Activated CD4-positive, alpha-beta T cell treated with anti-CD3 and anti-CD28 coated beads, Interleukin-2, Interleukin-4, amounts not matched to agents 100 ng/mL and 50 ng/mL, durations not matched to agents 16 hours and 8 hours (primary cell): ENCODE data around the gene ITLN2.
"Not testable (repeated sequence)": the region's sequence is repeated elsewhere in the genome, so short reads cannot be mapped to it uniquely, and the experiment has no call there.

Source experiments
- DNase-seq: peaks from one replicate; pipeline ENCODE4 v3.0.0-alpha.2; 2020; ENCODE audit warnings: low spot score

ITLN2 gene

DNA sequence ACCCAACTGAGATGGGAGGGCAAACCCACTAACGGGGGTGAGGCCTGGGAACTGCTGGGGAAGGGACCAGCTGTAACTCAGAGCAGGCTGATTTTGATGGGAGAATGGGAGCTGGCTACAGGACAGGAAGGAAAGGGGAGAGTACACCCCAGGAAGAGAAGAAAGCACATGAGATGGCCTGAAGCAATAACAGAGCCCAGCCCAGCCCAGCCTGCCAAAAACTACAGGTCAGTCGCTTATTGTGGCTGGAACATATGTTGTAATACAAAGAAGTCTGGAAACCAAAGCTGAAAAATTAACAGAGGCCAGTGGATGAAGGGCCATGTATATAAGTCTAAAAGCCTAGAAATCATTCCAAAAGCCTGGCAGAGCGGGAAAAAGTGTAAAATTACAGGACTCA lies 1.6 kb downstream of the ITLN2 start:
- DNase-seq: no peak

DNA sequence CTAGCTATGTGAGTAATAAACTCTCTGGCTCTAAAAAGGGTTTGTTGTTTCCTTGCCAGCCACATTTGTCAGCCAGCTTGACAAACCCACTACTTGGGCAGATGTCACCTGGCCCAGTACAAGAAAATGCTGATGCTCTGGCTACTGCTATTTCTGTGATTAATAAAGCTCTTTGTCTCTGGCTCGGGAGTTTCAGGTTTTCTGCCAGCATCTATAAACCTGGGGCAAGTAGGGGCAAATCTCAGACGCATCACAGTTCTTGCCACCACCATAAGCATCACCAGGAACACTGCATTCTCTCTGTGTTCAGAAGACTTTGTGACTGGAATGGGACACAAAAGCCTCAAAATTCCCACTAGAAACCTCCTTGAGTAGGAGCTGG lies 2.5 kb downstream of the ITLN2 start:
- DNase-seq: no peak

DNA sequence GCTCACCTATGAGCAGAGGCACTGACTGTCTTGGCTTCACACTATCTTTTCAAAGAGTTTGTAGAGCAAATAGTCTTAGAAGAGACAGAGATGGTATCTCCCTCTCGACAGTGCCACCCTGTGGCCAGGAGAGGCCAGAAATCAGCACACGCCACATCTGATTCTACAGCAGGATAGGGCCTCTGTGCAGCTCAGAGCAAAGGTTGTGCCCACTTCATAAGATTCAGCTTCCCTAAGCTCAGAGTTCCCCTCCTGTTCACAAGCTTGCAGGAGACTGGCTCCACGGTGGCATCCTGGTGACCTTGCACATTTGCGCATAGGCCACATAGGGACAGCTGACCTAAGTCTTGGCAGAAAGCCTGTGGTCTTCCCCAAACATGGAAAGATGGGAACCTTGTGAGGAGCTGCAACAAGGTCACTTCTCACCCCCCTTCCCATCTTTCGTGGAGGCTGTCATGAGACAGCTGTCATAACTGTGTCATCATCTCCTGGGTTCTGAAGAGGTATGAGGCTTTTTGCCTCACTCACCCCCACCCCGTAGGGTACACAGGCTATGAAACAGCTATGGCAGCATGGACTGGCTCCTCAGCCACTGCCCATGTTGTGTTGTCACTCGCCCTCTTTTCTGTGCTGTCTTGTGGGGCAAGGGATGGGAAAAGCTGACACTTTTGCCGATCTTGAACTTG lies 3.0 kb downstream of the ITLN2 start:
- DNase-seq: peak; percentile 67

DNA sequence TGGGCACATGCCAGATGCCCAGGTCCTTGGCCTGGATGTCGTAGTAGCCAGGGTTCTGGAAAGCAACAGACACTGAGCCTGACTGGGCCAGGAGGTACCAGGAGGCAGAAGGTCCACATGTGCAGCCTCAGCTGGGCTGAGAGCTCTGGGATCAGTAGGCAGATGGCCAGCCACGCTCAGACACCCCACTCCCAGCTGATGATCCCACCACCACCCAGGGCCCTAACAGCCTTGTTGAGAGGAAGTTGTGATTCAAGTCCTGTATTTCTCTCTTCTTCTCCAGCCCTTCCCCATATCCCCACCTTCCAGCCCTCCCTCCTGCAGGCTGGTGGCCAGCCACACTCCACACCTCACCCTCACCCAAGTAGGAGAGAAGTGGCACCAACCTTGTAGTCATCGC lies 4.0 kb downstream of the ITLN2 start:
- DNase-seq: no peak

DNA sequence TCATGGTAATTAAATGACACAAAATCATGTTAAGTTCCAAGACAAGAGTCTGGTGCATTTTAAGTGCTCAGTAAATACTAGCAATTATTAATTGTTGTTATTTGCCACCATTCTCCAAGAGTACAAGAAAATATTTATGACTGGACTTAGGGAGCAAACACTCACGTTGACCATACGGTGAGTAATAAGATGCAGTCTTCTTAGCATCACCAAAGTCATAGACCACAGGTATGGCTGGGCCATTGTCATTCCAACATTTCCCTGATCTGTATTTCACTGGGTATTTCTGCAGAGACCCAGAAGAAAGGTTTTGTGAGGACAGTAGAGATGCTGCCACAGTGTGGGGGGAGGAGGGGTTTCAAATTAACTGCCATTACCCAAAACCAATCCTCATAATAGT lies 4.7 kb downstream of the ITLN2 start:
- DNase-seq: no peak

DNA sequence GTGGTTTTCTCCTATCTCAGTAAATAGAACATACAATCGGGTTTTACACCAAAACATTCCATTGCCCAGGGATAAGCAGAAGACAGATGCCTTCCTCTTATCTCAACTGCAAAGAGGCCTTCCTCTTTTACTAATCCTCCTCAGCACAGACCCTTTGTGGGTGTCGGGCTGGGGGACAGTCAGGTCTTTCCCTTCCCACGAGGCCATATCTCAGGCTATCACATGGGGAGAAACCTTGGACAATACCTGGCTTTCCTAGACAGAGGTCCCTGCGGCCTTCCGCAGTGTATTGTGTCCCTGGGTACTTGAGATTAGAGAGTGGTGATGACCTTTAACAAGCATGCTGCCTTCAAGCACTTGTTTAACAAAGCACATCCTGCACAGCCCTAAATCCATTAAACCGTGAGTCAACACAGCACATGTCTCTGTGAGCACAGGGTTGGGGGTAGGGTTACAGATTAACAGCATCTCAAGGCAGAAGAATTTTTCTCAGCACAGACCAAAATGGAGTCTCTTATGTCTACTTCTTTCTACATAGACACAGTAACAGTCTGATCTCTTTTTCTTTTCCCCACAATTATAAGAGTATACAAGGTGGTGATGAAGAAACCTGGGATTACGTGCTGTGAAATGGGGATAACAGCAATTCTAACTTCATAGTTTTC lies 5.3 kb downstream of the ITLN2 start:
- not testable (repeated sequence) for DNase-seq

DNA sequence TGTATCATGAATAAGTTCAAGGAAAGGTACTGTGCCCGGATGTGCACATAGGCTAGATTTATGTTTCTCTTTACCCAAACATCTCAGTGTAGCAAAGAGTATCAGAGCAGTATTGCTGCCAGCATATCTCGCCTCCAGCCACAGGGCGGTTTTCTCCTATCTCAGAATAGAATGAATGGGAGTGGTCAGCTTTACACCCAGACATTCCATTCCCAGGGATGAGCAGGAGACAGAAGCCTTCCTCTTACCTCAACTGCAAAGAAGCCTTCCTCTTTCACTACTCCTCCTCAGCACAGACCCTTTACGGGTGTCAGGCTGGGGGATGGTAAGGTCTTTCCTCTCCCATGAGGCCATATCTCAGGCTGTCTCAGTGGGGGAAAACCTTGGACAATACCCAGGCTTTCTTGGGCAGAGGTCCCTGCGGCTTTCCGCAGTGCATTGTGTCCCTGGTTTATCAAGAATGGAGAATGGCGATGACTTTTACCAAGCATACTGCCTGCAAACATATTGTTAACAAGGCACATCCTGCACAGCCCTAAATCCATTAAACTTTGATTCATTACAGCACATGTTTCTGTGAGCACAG lies 7.3 kb downstream of the ITLN2 start:
- DNase-seq: not testable (repeated sequence)

DNA sequence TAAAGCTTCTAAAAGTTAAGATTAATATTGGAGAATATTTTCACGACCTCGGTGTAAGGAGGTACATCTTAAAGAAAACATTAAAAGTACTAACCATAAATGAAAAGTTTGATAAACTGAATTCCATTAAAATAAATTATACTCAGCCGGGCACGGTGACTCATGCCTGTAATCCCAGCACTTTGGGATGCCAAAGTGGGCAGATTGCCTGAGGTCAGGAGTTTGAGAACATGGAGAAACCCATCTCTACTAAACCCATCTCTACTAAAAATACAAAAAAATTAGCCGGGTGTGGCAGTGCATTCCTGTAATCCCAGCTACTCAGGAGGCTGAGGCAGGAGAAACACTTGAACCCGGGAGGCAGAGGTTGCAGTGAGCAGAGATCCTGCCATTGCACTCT lies 8.7 kb downstream of the ITLN2 start:
- DNase-seq: not testable (repeated sequence)

DNA sequence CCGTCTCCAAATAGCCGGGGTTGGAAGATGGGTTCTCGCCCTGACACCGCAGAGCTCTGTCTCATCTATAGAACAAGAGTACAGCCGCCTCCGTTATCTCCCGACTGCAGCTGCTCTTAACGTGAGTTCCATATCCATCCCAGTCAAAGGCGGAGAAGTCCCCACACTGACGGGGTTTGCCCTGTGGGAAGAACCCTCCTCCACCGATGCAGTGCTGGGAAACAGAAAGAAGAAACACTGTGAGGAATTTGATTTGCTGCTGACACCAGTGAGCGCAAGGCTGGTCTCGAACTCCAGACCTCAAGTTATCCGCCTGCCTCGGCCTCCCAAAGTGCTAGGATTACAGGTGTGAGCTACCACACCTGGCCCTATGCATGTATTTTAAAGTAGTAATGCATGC lies 9.5 kb downstream of the ITLN2 start:
- DNase-seq: no peak

DNA sequence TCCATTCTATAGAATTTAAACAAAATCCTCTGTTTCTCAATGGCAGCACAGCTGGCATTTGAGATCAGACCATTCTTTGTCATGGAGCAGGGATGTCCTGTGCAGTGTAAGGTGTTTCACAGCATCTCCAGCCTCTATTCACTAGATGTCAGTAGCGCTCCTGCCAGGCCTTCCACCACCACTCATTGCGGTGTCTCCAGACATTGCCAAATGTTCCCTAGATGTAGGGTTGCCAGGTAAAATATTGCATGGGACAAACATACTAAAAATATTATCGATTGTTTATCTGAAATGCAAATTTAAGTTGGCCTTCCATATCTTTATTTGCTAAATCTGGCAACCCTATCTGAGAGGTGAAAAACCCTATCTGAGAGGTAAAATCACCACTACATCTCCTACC lies 11.7 kb downstream of the ITLN2 start:
- DNase-seq: no peak

DNA sequence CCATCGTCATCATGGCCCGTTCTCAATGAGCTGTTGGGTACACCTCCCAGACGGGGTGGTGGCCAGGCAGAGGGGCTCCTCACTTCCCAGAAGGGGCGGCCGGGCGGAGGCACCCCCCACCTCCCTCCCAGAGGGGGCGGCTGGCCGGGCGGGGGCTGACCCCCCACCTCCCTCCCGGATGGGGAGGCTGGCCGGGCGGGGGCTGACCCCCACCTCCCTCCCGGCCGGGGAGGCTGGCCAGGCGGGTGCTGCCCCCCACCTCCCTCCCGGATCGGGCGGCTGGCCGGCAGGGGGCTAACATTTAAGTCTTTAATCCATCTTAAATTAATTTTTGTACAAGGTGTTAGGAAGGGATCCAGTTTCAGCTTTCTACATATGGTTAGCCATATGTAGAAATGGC lies 17.9 kb downstream of the ITLN2 start:
- DNase-seq: not testable (repeated sequence)

DNA sequence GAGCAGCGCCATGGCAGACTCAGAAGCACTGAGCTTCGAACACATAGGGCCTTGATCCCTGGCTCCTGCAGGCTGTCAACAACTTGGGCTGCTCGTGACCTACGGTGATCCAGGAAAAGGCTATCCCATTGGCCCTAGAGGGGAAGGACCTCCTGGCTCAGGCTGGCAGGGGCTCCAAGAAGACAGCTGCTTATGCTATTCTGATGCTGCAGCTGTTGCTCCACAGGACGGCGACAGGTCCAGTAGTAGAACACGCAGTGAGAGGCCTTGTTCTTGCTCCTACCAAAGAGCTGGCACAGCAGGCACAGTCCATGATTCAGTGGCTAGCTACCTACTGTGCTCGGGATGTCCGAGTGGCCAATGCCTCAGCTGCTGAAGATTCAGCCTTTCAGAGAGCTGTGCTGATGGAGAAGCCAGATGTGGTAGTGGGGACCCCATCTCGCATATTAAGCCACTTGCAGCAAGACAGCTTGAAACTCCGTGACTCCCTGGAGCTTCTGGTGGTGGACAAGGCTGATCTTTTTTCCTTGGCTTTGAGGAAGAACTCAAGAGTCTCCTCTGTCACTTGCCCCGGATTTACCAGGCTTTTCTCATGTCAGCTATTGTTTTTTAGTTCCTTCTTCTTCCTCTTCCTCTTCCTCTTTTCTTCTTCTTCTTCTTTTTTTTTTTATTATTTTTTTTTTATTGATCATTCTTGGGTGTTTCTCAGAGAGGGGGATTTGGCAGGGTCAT lies 18.9 kb downstream of the ITLN2 start:
- DNase-seq: no peak

DNA sequence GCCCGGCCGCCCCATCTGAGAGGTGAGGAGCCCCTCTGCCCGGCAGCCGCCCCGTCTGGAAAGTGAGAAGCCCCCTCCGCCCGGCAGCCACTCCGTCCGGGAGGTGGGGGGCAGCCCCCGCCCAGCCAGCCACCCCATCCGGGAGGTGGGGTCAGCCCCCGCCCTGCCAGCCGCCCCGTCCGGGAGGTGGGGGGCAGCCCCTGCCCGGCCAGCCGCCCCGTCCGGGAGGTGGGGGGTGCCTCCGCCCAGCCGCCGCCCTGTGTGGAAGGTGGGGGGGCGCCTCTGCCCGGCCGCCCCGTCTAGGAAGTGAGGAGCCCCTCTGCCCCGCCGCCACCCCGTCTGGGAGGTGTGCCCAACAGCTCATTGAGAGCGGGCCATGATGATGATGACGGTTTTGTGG lies 21.3 kb downstream of the ITLN2 start:
- not testable (repeated sequence) for DNase-seq

DNA sequence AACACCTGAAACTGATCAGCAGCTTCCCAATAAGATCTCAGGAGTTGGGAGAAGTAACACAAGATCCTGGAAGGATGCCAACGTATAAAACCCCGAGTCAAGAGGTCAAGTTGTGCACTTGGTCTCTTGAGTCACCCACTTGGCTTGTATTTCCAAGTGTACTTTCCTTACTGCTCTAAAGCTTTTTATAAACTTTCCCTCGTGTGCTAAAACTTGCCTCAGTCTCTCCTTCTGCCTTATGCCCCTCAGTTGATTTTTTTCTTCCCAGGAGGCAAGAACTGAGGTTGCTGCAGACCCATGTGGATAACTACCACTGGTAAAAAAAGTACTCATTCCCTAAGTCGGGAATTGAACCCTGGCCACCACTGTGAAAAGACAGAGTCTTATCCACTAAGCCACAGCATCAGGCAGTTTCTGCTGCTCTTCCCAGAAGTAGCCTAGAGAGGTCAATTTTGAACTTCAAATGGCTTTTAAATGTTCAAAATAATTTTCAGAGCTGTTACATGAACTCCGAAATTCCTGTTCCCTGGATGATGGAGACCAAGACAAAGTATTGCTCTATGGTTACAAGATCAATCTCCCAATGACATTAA lies 28.9 kb downstream of the ITLN2 start:
- no peak for DNase-seq

DNA sequence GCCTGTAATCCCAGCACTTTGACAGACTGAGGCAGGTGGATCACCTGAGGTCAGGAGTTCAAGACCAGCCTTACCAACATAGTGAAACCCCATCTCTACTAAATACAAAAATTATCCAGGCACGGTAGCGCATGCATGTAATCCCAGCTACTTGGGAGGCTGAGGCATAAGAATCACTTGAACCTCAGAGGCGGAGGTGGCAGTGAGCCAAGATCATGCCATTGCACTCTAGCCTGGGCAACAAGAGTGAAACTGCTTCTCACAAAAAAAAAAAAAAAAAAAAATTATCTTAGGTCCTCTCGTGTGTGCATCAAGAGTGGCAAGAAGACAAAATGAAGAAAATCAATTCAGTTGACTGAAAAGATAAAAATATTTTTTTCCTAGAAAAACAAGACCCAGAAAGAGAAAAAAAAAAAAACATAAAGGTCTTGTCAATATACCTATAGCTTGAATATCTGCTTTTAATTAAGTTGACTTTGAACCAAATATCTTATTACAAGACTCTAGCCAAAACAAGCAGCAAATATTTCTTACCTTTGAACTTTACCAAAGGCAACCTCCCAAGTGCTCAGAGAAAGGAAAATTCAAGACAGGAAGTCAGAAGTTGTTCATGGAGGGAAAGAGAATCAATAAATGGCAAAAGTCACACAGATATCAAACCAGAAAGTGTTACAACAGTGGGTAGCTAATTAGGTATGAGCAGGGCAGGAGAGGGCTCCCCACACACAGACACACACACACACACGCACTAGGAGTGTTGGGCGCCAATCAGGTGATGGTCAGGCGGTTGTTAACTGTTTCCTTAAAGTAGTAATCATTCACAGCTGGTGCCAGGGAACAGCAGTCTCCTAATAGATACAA lies 29.6 kb downstream of the ITLN2 start:
- no peak for DNase-seq

DNA sequence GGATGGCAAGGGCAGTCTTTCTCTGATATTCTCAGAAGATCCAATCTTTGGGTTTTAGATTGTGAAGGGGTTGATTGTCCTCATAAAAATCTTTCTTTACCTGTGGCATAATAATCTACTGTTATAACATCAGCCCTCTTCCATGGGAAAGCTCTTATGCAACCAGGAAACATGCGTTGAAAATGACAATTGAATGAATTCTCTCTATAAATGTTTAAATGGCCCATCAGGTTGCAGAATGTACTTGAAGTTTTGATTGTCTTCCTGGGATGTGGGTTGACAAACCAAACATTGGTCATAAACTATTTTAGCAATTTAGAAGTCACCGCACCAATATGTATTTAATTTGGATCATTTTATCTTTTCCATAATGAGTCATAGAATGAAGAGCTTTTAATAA lies 37.9 kb downstream of the ITLN2 start:
- no peak for DNase-seq

DNA sequence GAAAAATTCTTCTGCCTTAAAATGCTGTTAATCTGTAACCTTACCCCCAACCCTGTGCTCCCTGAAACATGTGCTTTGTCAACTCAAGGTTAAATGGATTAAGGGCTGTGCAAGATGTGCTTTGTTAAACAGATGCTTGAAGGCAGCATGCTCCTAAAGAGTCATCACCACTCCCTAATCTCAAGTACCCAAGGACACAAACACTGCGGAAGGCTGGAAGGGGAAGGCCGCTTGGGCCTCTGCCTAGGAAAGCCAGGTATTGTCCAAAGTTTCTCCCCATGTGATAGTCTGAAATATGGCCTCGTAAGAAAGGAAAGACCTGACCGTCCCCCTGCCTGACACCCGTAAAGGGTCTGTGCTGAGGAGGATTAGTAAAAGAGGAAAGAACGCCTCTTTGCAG lies 41.4 kb downstream of the ITLN2 start:
- DNase-seq: not testable (repeated sequence)

DNA sequence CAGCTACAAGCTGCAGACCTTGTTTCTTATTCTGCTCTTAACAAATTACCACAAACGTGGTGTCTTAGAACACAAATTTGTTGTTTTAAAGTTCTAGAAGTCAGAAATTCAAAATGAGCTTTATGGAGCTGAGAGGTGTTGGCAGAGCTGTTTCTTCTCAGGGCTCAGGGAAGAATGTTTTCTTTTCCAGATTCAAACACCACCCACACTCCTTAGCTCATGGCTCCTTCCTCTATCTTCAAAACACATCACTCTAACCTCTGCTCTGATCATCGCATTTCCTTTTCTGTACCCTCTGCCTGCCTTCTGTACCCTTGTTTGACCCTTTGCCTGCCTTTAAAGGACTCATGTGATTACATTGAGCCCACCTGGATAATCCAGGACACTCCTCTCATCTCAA lies 42.7 kb downstream of the ITLN2 start:
- no peak for DNase-seq

DNA sequence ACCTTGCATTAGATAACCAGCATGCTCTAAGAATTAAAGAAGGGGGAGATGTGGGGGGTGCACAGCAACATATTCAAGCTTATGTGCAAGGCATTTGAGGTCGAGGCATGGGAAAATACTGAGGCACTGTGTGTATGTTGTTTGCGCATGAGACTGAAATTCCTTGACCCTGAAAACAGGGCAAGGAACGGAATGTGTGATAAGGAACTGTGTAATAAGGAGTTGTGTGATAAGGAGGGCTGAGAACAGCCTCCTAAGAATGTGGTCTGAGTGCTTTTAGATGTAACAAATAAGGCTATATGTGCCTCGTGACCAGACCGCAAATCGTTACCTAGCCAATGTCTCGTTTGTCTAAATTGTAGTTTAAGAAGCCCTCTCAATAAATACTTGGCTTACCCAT lies 43.2 kb downstream of the ITLN2 start:
- no peak for DNase-seq

DNA sequence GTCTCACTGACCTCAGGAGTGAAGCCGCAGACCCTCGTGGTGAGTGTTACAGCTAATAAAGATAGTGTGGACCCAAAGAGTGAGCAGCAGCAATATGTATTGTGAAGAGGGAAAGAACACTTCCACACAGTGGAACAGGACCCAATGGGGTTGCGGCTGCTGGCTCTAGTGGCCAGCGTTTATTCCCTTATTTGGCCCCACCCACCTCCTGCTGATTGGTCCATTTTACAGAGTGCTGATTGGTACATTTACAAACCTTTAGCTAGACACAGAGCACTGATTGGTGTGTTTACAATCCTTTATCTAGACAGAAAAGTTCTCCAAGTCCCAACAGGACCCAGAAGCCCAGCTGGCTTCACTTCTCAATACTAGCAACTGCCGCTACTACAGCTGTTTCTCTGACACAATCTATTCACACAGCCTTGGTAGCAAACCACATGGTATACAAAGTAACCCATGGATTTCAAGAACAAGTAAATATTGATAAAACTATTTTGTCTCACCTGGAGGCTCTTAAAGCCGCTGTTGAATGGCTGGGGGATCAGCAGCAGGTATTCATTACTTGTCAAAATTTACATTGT lies 44.3 kb downstream of the ITLN2 start:
- no peak for DNase-seq

DNA sequence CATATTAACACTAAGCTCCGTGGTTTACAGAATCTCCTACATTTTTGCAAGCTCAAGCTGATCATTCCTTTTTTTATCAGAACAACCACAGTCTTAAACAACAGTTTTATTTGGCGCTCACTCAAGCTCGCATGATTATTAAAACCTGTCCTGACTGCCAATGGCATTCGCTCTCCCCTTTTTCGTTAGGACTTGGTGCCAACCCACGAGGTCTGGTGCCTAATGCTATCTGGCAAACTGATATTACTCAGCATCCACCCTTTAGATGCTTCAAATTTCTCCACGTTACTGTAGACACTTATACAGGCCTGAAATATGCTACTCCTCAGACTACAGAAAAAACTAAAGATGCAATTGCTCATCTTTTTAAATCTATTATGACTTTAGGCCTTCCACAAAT lies 46.6 kb downstream of the ITLN2 start:
- DNase-seq: no peak
